ENCODE data around the gene MBNL2. TPM values are rescaled to one million over a fixed set of nuclear protein-coding genes. Genes with fewer than 3 reads are reported as not detected.

The MBNL2 gene
- total RNA-seq, 1 experiment from 2014 or later = 17.8 TPM

- Histone ChIP-seq H3K4me3 (ENCODE audit: low read length) (no peak overlapping the region), H3K9ac (ENCODE audit: low read length) (no peak overlapping the region), H3K27ac (ENCODE audit: low read length) (no peak overlapping the region), H3F3A (ENCODE audit: low read length, unreplicated experiment) (no peaks in the 10 kb centered on the region), H4K20me1 (ENCODE audit: low read length) (no peaks in the 10 kb centered on the region), H3K9me2 (replicated peaks; ENCODE audit: low read length) (no peaks in the 10 kb centered on the region), H3K27me3 (ENCODE audit: low read length) (no peaks in the 10 kb centered on the region), H3K79me2 (ENCODE audit: low read length) (no peaks in the 10 kb centered on the region), H3K9me3 (ENCODE audit: low read length) (no peaks in the 10 kb centered on the region), H3K4me2 (ENCODE audit: low read length) (no peak overlapping the region), H3K4me1 (ENCODE audit: insufficient read depth, low read length) (no peaks in the 10 kb centered on the region), H3K36me3 (ENCODE audit: low read depth, low read length) (no peaks in the 10 kb centered on the region), H2AFZ (ENCODE audit: low read length) (no peak overlapping the region)
- POLR2A ChIA-PET (ENCODE audit: unreplicated experiment) = no interaction called here
- DNase-seq = no peak
- intact Hi-C loops (cut with micrococcal nuclease) = no loop called here
- ATAC-seq = no peak
- CTCF ChIA-PET = no interaction called here
- TF ChIP-seq EZH2 (IDR thresholded peaks at IDR 0.05; ENCODE audit: low read length, unreplicated experiment) = no peak
- no TSS peak for BruUV-seq (replicated peaks)
Observed at GRCh38 chr13:97241761-97242160, 19.6 kb downstream of the MBNL2 start.

GRCh38 chr13:97242755-97243497, 20.8 kb downstream of the MBNL2 start:
- CTCF ChIA-PET = no interaction called here
- intact Hi-C loops (cut with micrococcal nuclease) = no loop called here
- DNase-seq = no peak
- Histone ChIP-seq H3K9me3 (ENCODE audit: low read length) (no peaks in the 10 kb centered on the region), H2AFZ (ENCODE audit: low read length) (no peak overlapping the region), H3K79me2 (ENCODE audit: low read length) (no peaks in the 10 kb centered on the region), H3K9ac (ENCODE audit: low read length) (no peak overlapping the region), H3K27ac (ENCODE audit: low read length) (no peak overlapping the region), H3K4me2 (ENCODE audit: low read length) (no peak overlapping the region), H3K36me3 (ENCODE audit: low read depth, low read length) (no peaks in the 10 kb centered on the region), H3K9me2 (replicated peaks; ENCODE audit: low read length) (no peaks in the 10 kb centered on the region), H3F3A (ENCODE audit: low read length, unreplicated experiment) (no peaks in the 10 kb centered on the region), H3K4me3 (ENCODE audit: low read length) (no peak overlapping the region), H3K4me1 (ENCODE audit: insufficient read depth, low read length) (no peaks in the 10 kb centered on the region), H4K20me1 (ENCODE audit: low read length) (no peaks in the 10 kb centered on the region), H3K27me3 (ENCODE audit: low read length) (no peaks in the 10 kb centered on the region)
- no peak for ATAC-seq
- no TSS peak for BruUV-seq (replicated peaks)
- POLR2A ChIA-PET (ENCODE audit: unreplicated experiment) = no interaction called here
- TF ChIP-seq CTCF (conservative IDR thresholded peaks at IDR 0.05; ENCODE audit: low read depth, low read length) = no peak
- TF ChIP-seq EZH2 (IDR thresholded peaks at IDR 0.05; ENCODE audit: low read length, unreplicated experiment) = no peak
- no peak for TF ChIP-seq EZH2phosphoT487 (IDR thresholded peaks at IDR 0.05; ENCODE audit: borderline replicate concordance, low read length)

GRCh38 chr13:97243915-97244781, 22.0 kb downstream of the MBNL2 start:
- H3K27ac ChIP-seq (ENCODE audit: low read length) = no peak overlapping the region
- no peaks in the 10 kb centered on the region for H3K36me3 ChIP-seq (ENCODE audit: low read depth, low read length)
- no peaks in the 10 kb centered on the region for H3K9me2 ChIP-seq (replicated peaks; ENCODE audit: low read length)
- H3K9ac ChIP-seq (ENCODE audit: low read length) = no peak overlapping the region
- intact Hi-C loops (cut with micrococcal nuclease) = no loop called here
- H3K9me3 ChIP-seq (ENCODE audit: low read length) = no peaks in the 10 kb centered on the region
- no peak overlapping the region for H3K4me2 ChIP-seq (ENCODE audit: low read length)
- no peaks in the 10 kb centered on the region for H3K27me3 ChIP-seq (ENCODE audit: low read length)
- TF ChIP-seq EZH2 (IDR thresholded peaks at IDR 0.05; ENCODE audit: low read length, unreplicated experiment) (no peak), EZH2phosphoT487 (IDR thresholded peaks at IDR 0.05; ENCODE audit: borderline replicate concordance, low read length) (no peak), CTCF (conservative IDR thresholded peaks at IDR 0.05; ENCODE audit: low read depth, low read length) (no peak)
- CTCF ChIA-PET = no interaction called here
- H3K79me2 ChIP-seq (ENCODE audit: low read length) = no peaks in the 10 kb centered on the region
- POLR2A ChIA-PET (ENCODE audit: unreplicated experiment) = no interaction called here
- no peaks in the 10 kb centered on the region for H3K4me1 ChIP-seq (ENCODE audit: insufficient read depth, low read length)
- ATAC-seq (no peak), DNase-seq (no peak)
- H2AFZ ChIP-seq (ENCODE audit: low read length) = no peak overlapping the region
- H3K4me3 ChIP-seq (ENCODE audit: low read length) = no peak overlapping the region
- no peaks in the 10 kb centered on the region for H4K20me1 ChIP-seq (ENCODE audit: low read length)
- no peaks in the 10 kb centered on the region for H3F3A ChIP-seq (ENCODE audit: low read length, unreplicated experiment)
- no TSS peak for BruUV-seq (replicated peaks)

All from PC-3 (cell line).